Kidney (tissue), 14 donors: ENCODE data around the gene DTX1. TPM values are rescaled to one million over a fixed set of nuclear protein-coding genes. Genes with fewer than 3 reads are reported as not detected.

ENCODE experiments used
- DNase-seq, 5 donors: peaks; one replicate each; pipeline ENCODE4 v3.0.0-alpha.2; 2013 to 2020
- FAIRE-seq: peaks from 2 replicates; lab custom pipeline; 2012; peaks lifted over from hg19 to GRCh38; lab: Jason Lieb, UNC
- H3K27ac ChIP-seq, 2 donors: one replicate each; pipeline ENCODE4 v1.7.0; 2013; ENCODE audit warnings: low read depth in 2 of 2, low read length in 2 of 2, inconsistent platforms in 1 of 2
- H3K27me3 ChIP-seq: one replicate; pipeline ENCODE4 v1.7.1; 2013; ENCODE audit warnings: low read length, inconsistent platforms; ENCODE audit not compliant: control insufficient read depth, insufficient read depth
- H3K36me3 ChIP-seq, 3 donors: one replicate each; pipeline versions ENCODE4 v1.7.0 to v1.7.1; 2013; ENCODE audit warnings: low read length in 3 of 3, control low read depth in 1 of 3, inconsistent platforms in 1 of 3; ENCODE audit not compliant: insufficient read depth in 3 of 3, control insufficient read depth in 2 of 3
- H3K4me1 ChIP-seq, 3 donors: one replicate each; pipeline versions ENCODE4 v1.7.0 to v1.7.1; 2013; ENCODE audit warnings: low read length in 3 of 3, inconsistent platforms in 1 of 3, low read depth in 1 of 3; ENCODE audit not compliant: control insufficient read depth in 2 of 3, insufficient read depth in 2 of 3
- H3K4me3 ChIP-seq, 3 donors: one replicate each; pipeline versions ENCODE4 v1.7.0 to v1.8.1; 2013; ENCODE audit warnings: low read length in 3 of 3, control low read depth in 1 of 3, inconsistent platforms in 1 of 3
- H3K9ac ChIP-seq, 3 donors: one replicate each; pipeline versions ENCODE4 v1.7.0 to v1.7.1; 2013; ENCODE audit warnings: low read length in 3 of 3, control low read depth in 1 of 3, inconsistent platforms in 1 of 3
- H3K9me3 ChIP-seq, 3 donors: one replicate each; pipeline versions ENCODE4 v1.7.0 to v1.7.1; 2013; ENCODE audit warnings: low read length in 3 of 3, control low read depth in 1 of 3, inconsistent platforms in 1 of 3; ENCODE audit not compliant: control insufficient read depth in 2 of 3, insufficient read depth in 1 of 3
- intact Hi-C: fragments of 100-400 bp; cut with DNase I; formaldehyde crosslinking; loops from one replicate; pipeline ENCODE4 v1.11.1; 2022
- polyA plus RNA-seq: library from polyadenylated mRNA; stranded (reverse); fragments of 350-450 nt; fragmentation: Illumina TruSeq; extraction: RNeasy Lipid Tissue Mini Kit (QIAGEN cat#74804); gene quantifications from one replicate; pipeline ENCODE4 v1.2.3, GENCODE V29; 2014; ENCODE audit warnings: low read depth, low replicate concordance; ENCODE audit not compliant: insufficient read depth
- total RNA-seq: library from RNA; stranded (reverse); fragmentation: NEBNext Ultra II Directional; extraction: Animal tissue kit (Norgen Biotek cat#: 25700); gene quantifications from one replicate; pipeline ENCODE4 v1.2.1, GENCODE V29; 2021
- TF ChIP-seq, protein P1 (sequence below): IDR thresholded peaks from 3 replicates; pipeline ENCODE4 v1.5.1; 2012; ENCODE audit warnings: mild to moderate bottlenecking, moderate library complexity, borderline replicate concordance; ENCODE audit not compliant: insufficient read depth; ENCODE audit errors: extremely low read depth
- donor health status: control.
- donor health status: control.
- donor health status: control.
- donor health status: control.
- donor health status: control.
- donor health status: DM: yes; HTN: yes; CAD: no.
- donor health status: Normal renal cell carcinoma (clear cell type).

Gene DTX1
- total and polyA plus RNA-seq, 2 donors from 2014 or later: 4.9 to 7.3 TPM

DNA sequence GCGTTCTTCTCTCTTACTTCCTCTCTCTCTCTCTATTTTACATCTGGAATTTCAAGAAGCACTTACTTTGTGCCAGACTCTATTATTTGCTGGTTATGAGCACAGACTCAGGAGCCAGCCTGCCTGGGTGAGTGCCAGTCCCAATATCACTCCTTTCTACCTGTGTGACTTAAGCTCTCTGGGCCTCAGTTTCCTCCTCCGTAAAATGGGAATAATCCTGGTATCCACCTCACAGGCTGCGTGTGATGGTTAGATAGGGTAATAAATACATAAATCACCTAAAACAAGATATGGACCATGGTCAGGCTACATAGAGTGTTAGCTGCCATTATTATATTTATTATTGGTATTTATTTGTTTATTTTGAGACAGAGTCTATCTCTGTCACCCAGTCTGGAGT lies 54.7 kb downstream of the DTX1 start:
- Histone ChIP-seq H3K9ac (no peak overlapping the region), H3K27ac (no peak overlapping the region), H3K4me3 (no peak overlapping the region), H3K4me1 (no peaks in the 10 kb centered on the region), H3K9me3 (no peaks in the 10 kb centered on the region), H3K36me3 (no peaks in the 10 kb centered on the region), H3K27me3 (no peaks in the 10 kb centered on the region)
- TF ChIP-seq, protein P1, sequence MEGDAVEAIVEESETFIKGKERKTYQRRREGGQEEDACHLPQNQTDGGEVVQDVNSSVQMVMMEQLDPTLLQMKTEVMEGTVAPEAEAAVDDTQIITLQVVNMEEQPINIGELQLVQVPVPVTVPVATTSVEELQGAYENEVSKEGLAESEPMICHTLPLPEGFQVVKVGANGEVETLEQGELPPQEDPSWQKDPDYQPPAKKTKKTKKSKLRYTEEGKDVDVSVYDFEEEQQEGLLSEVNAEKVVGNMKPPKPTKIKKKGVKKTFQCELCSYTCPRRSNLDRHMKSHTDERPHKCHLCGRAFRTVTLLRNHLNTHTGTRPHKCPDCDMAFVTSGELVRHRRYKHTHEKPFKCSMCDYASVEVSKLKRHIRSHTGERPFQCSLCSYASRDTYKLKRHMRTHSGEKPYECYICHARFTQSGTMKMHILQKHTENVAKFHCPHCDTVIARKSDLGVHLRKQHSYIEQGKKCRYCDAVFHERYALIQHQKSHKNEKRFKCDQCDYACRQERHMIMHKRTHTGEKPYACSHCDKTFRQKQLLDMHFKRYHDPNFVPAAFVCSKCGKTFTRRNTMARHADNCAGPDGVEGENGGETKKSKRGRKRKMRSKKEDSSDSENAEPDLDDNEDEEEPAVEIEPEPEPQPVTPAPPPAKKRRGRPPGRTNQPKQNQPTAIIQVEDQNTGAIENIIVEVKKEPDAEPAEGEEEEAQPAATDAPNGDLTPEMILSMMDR: no peak
- intact Hi-C loops: no loop called here
- no peak for FAIRE-seq
- no peak for DNase-seq

DNA sequence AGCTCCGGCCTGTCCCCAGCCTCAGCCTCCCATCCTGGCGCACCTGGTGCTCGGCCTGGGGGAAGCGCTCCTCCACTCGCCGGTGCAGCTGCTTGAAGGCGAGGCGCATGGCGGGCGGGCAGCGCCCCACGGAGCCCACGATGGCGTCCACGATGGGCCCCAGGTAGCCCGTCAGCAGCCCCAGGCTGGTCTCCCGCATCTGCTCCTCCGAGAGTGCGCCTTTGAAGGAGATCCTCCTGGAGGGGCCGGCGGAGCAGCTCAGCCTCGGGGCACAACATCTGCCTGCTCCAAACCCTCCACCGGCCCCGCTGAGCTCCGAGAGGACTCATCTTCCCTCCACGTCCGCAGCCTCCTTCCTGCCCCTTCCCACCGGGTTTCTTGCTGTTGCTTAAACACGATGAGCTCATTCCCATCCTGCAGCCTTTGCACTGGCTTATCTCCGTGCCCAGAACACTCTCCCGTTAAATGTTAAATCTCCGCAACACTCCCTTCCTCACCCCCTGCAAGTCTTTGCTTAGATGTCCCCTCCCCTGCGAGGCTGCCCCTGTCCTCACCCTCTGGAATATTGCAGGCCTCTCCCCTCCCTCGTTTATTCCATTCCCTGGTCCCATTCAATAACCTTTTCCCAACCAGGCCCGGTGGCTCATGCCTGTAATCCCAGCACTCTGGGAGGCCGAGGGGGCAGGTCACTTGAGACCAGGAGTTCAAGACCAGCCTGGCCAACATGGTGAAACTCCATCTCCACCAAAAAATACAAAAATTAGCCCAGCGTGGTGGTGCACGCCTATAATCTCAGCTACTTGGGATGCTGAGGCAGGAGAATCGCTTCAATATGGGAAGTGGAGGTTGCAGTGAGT lies 55.7 kb downstream of the DTX1 start:
- no peaks in the 10 kb centered on the region for H3K36me3 ChIP-seq
- H3K9me3 ChIP-seq: no peaks in the 10 kb centered on the region
- peak in 1 of 5 donors; percentile 53 for DNase-seq
- intact Hi-C loops: no loop called here
- H3K9ac ChIP-seq: no peak overlapping the region
- H3K4me3 ChIP-seq: no peak overlapping the region
- H3K27ac ChIP-seq: no peak overlapping the region
- no peaks in the 10 kb centered on the region for H3K27me3 ChIP-seq
- H3K4me1 ChIP-seq: no peaks in the 10 kb centered on the region
- TF ChIP-seq, protein P1: no peak
- no peak for FAIRE-seq

DNA sequence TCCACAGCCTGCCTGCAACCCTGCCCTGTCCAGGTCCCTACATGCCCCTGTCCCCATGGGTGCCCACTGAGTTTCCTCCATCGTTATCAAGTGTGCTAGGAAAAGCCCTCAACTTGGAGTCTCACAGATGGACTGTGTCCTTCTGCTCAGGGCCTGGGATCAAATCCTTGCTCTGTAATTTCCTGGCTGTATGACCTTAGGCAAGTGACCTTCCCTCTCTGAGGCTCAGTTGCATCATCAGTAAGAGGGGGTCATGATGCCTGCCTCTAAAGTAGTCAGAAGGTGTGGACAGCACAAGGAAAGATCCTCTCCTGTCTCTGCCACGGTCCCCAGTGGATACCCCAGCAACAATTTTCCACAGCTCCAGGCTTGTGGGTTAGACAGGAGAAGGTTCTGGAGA lies 56.9 kb downstream of the DTX1 start:
- DNase-seq (no peak), FAIRE-seq (no peak)
- Histone ChIP-seq H3K9ac (no peak overlapping the region), H3K4me3 (no peak overlapping the region), H3K27ac (no peak overlapping the region), H3K27me3 (no peaks in the 10 kb centered on the region), H3K4me1 (no peaks in the 10 kb centered on the region), H3K36me3 (no peaks in the 10 kb centered on the region), H3K9me3 (no peaks in the 10 kb centered on the region)
- intact Hi-C loops: no loop called here
- TF ChIP-seq, protein P1: no peak
